ENCODE results near the gene GRB10. TPM values are rescaled to one million over a fixed set of nuclear protein-coding genes. Genes with fewer than 3 reads are reported as not detected.

Gene GRB10
- total RNA-seq, 4 donors from 2014 or later = 37.1 to 109 (median 74.0) TPM

GRCh38 chr7:50656141-50656895 is 126.4 kb downstream of the GRB10 start:
- no peak for TF ChIP-seq CTCF (IDR thresholded peaks at IDR 0.05; ENCODE audit: low read depth)

GRCh38 chr7:50655490-50655889 is 127.2 kb downstream of the GRB10 start:
- TF ChIP-seq CTCF (IDR thresholded peaks at IDR 0.05; ENCODE audit: low read depth) = no peak

- no peak for TF ChIP-seq CTCF (IDR thresholded peaks at IDR 0.05; ENCODE audit: low read depth)
Measured at GRCh38 chr7:50655020-50655419, 127.7 kb downstream of the GRB10 start.

- no peak for TF ChIP-seq CTCF (IDR thresholded peaks at IDR 0.05; ENCODE audit: low read depth)
Measured at GRCh38 chr7:50653981-50654425, 128.7 kb downstream of the GRB10 start.

- no peak for TF ChIP-seq CTCF (IDR thresholded peaks at IDR 0.05; ENCODE audit: low read depth)
Measured at GRCh38 chr7:50653126-50653864, 129.4 kb downstream of the GRB10 start.

- TF ChIP-seq CTCF (IDR thresholded peaks at IDR 0.05; ENCODE audit: low read depth) = no peak
Measured at GRCh38 chr7:50652400-50653125, 130.1 kb downstream of the GRB10 start.

All from subcutaneous adipose tissue (tissue), 4 donors.